GM13977 (cell line): Measurements from ENCODE around the gene CHD2.

ENCODE experiments used
- DNase-seq: peaks from one replicate; pipeline ENCODE4 v3.0.0; 2012; ENCODE audit warnings: low spot score
- CTCF ChIP-seq: IDR thresholded peaks from 2 replicates; pipeline ENCODE4 v1.5.1; 2012; ENCODE audit warnings: mild to moderate bottlenecking, control low read depth; ENCODE audit not compliant: insufficient read depth; ENCODE audit errors: extremely low read depth, missing control alignments
- in situ Hi-C: fragments of 300-500 bp; cut with MboI; formaldehyde crosslinking; loops from one replicate; pipeline ENCODE4 v1.12.0; 2022; ENCODE audit warnings: low sequenced_read_pairs, low pct_unique_long_range_greater_than_20kb, mixed read lengths, inconsistent platforms; ENCODE audit not compliant: unreplicated experiment

Gene CHD2

GRCh38 chr15:92997821-92998220 is 97.7 kb downstream of the CHD2 start:
- in situ Hi-C loops = no loop called here
- TF ChIP-seq CTCF = no peak
- no peak for DNase-seq

- TF ChIP-seq CTCF = no peak
- in situ Hi-C loops = no loop called here
- no peak for DNase-seq
Measured at GRCh38 chr15:93001156-93001555, 101.0 kb downstream of the CHD2 start.

- TF ChIP-seq CTCF = no peak
- DNase-seq = no peak
- in situ Hi-C loops = no loop called here
Measured at GRCh38 chr15:93001881-93002280, 101.8 kb downstream of the CHD2 start.

GRCh38 chr15:93005133-93005532 is 105.0 kb downstream of the CHD2 start:
- no peak for TF ChIP-seq CTCF
- in situ Hi-C loops = no loop called here
- no peak for DNase-seq

- in situ Hi-C loops = no loop called here
Measured at GRCh38 chr15:93007994-93008393, 107.9 kb downstream of the CHD2 start.

GRCh38 chr15:93012786-93013185 is 112.7 kb downstream of the CHD2 start:
- in situ Hi-C loops = no loop called here
- no peak for DNase-seq
- TF ChIP-seq CTCF = no peak

More at GRCh38 chr15:93007994-93008393, 107.9 kb downstream of the CHD2 start:
- TF ChIP-seq CTCF = no peak
- no peak for DNase-seq

GRCh38 chr15:93017526-93017925 is 117.4 kb downstream of the CHD2 start:
- no peak for TF ChIP-seq CTCF
- DNase-seq = no peak
- in situ Hi-C loops = no loop called here
